Inflammatory macrophage treated with lipopolysaccharide for 4 hours (primary cell): ENCODE measurements around the gene PCOLCE2.

Experiments
- DNase-seq: peaks from one replicate; pipeline ENCODE4 v3.0.0-alpha.2; 2020

PCOLCE2 gene

DNA sequence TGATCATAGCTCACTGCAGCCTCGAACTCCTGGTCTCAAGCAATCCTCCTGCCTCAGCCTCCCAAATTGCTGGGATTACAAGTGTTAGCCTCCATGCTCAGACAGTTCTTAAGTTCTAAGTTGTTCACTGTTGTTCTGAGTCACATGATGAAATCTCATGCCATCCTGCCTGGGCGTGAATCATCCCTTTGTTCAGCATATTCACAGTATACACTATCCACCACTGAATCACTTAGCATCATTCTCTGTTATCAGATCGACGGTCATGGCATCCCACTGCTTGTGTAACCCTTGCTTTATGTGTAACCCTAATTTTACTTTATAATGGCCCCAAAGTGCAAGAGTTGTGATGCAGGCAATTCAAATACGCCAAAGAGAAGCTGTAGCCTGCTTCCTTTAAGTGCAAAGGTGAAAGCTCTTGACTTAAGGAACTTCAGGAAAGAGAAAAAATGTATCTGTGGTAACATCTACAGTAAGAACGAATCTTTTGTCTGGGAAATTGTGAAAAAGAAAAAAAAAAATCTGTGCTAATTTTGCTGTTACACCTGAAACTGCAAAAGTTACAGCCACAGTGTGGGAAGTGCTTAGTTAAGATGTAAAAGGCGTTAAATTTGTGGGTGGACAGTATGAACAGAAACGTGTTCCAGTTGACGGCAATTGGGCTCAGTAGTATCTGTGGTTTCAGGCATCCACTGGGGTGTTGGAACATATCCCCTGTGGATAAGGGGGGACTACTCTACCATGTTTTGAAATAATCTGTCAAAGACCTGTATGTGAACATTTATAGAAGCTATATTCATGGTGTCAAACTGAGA lies 80.6 kb downstream of the PCOLCE2 start:
- DNase-seq = no peak

DNA sequence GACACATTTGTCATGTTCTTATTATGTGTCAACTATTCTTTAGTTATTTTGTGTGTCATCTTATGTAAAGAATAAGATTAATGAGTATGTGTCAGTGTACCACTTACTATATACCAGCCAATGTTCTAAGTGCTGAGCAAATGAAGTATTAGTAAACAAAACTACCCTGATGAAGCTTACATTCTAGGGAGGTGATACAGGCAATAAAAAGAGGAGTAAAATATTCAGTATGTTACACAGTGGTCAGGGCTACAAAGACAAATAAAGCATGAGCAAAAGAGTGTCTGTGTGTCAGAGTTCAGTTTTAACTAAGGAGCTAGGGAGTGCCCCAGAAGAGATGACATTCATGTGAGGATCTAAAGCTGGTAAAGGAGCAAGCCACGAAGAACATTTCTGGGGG lies 86.0 kb downstream of the PCOLCE2 start:
- no peak for DNase-seq

DNA sequence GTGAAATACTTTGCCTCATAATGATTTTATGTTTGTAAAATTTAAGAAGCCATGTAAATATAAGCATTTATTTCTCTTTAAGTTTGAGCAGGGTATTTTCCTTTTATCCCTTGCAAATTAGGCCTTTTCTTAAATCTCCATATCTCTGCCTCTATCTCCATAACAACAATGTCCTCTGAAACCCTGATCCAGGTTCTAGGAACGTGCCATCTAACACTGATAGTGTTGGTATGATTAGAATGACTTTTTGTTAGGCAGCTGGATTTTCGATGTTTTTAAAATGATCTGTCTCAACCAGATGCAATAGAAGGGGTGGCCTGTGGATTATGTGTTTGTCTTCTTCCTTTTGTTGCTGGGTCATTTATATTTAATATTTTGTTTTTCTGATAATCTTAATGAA lies 87.1 kb downstream of the PCOLCE2 start:
- no peak for DNase-seq

DNA sequence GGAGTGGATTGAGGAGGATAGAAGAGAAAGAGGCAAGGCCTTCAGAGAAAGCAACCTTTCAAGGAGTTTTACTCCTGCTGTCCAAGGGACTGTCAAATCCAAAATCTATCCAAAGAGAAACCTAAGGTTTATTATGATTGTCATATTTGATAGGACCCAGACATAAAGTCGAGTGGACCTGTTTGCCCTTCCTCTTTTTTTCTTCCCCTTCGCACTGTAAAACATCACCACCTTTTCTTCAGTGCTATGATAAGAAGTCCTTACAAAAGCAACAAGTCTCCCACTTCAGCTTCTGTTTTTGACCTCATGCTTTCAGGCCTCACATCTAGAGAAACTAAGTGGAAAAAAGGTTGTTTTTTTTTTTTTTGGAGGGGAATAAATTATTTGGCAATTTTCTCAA lies 92.1 kb downstream of the PCOLCE2 start:
- DNase-seq = no peak

DNA sequence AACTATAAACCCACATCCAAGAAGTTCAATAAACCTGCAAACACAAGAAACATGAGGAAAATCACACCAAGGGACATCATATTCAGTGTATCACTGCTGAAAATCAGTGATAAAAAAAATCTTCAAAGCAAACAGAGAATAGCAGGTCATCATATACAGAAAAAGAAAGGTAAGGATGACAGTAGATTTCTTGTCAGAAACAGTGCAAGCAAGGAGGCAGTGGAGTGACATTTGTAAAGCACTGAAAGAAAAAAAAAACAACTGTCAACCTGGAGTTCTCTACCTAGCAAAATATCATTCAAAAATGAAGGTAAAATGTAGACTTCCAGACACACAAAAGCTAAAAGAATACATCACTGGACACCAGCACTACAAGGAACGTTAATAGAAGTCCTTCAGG lies 93.6 kb downstream of the PCOLCE2 start:
- no peak for DNase-seq

DNA sequence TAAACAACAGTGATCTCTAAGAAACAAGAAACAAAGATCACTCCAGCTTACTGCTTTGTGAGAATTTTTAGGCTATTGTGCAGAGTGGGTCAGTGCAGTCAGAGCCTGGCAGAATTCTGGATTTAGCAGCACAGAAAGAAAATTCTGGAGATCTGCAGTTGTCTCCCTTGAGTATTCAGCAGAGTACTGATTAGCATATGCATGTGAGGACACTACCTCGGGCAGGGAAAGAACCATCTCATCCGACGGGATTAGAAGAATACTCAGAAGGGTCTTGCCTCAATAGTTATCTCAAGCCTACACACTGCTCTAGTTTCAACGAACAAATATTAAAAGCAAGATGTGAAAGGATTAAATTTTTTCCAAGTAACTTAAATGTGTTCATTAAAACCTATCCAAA lies 94.4 kb downstream of the PCOLCE2 start:
- no peak for DNase-seq

DNA sequence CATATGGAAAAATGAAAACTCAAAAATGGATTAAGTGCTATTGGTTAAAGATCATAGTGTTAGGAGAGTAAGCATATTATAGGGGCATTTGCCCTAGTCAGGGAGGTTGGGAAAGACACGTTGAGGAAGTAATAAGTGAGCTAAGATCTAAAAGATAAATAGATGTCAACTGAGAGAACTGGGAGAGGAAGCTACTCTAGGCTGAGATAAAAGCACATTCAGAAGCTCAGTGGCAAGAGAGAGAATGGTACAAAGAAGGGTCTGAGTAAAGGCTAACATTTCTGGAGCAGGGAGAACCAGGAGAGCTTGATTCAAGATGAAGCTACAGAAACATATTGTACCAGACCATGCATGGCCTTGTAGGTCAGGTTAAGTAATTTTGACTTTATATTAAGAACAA lies 101.2 kb downstream of the PCOLCE2 start:
- no peak for DNase-seq

DNA sequence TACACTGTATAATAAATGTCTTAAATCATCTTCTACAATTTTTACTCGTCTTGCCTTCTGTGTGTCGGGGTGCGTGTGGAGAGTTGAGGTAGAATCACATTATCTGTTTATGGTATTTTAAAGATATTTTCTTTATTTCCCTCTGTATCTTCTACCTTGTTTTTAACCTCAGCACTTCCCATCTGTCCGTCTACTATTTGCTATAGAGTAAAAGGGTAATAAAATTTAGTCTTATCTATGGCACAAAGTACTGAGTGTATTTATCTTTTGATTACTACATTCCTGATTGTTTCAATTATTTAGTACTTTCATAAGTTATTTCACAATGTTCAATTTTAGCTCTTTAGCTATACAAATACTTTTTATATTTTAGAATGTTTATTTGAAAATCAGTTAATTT lies 102.9 kb downstream of the PCOLCE2 start:
- no peak for DNase-seq

DNA sequence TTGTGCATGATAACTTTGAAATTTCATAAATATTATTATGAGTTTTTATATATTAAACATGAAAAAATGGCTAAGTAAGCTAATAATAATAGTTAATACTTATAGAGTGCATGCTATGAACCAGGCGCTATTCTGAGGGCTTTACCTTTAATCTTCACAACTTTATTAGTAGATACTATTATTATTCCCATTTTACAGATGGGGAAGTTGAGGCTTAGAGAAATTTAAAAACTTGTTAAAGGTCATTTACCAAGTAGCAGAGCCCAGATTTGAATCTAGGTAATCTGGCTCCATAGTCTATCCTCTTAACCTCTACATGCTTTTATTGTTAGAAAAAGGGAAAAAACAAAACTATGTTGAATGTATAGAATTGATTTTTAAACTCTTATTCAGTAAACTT lies 104.7 kb downstream of the PCOLCE2 start:
- no peak for DNase-seq

DNA sequence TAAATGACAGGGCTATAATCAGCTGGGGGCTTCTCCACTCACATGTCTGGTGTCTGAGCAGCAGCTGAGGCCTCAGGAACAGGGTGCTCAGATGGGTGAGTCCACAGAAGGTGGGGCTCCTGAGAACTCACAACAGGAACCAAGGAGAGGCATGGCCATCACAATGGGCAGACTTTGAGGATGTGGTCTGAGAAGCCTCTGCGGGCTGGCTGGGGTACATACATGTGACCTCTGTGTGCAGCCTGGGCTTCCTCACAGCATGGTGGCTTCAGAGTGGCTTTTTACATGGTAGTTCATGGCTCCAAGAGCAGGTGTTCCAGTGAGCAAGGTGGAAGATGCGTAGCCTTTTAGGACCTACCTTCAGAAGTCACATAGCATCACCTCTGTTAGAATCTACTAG lies 106.3 kb downstream of the PCOLCE2 start:
- DNase-seq = no peak

DNA sequence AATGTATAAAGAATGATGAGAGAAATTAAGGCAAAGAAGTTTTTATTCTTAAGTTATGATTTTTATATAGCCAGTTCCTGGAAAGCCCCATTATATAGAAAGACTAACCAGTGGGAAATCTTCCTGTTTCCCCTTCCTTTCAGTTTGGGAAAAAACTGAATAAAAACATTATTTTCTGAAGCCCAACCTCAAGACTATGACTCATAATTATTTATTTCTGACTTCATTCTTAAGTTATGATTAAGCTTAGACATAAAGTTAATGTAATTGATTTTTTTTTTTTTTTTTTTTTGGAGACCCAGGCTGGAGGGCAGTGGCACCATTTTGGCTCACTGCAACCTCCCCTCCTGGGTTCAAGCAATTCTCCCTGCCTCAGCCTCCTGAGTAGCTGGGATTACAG lies 109.3 kb downstream of the PCOLCE2 start:
- no peak for DNase-seq

DNA sequence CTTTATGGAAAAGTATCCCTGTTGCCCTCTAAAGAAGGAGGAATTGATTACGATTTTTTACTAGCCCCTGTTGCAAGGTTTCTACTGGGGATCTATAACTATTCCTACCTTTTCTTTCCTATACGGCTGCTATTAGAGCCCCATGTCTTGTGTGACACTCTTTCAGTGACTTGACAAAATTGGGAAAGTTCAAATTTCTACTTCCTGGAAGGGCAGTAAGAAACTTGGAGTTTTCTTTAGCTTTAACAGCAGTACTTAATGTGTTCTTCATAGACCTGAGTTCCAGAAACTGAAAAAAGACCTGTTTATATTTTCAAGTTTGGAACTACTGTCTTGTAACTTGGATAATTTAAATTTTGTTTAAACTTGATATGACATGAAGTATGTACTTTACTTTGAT lies 110.3 kb downstream of the PCOLCE2 start:
- DNase-seq = no peak

DNA sequence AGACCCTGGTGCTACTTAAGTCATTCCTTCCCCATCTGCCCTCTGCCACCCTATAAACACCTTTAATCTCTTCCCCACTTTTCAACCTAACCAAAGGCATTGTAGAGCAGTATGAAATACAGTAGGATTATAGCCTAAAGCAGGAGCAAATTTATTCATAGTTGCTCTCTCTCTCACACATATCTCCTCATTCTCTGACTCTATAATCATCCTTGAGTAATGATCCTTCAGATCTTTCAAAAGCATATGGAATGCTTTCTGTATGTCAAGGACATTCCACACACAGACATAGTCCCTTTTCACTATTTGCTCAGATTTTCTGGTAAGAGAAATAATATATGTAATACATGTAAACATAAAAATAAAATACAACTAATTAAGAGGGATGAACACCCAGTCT lies 111.0 kb downstream of the PCOLCE2 start:
- DNase-seq = no peak

DNA sequence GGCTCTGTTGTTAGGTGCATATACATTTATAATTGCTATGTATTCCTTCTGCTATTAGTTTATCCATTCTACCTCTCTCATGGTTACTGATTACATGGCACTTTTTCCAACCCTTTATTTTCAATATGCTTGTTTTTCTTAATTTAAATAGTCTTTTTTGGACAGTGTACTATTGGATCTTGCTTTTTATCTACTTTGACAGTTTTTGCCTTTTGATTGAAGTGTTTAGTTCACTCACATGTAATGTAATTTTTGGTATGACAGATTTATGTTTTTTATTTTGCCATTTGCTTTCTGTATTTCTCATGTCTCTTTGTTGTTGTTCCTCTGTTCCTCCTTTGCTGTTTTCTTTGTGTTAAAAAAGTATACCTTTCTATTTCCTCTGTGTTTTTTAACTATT lies 120.5 kb downstream of the PCOLCE2 start:
- no peak for DNase-seq
